Skeletal muscle cell (primary cell): ENCODE data around the gene SPACA5B.
"Not testable (repeated sequence)": the region's sequence is repeated elsewhere in the genome, so short reads cannot be mapped to it uniquely, and the experiment has no call there.

Experiments used
- DNase-seq: peaks from one replicate; pipeline ENCODE4 v3.0.0-alpha.2; 2010; ENCODE audit warnings: low read depth
- H3K4me3 ChIP-seq: 2 replicates; pipeline ENCODE4 v1.5.1; 2011; ENCODE audit warnings: low read depth, mild to moderate bottlenecking, control low read depth, low read length, moderate library complexity

The SPACA5B gene

DNA sequence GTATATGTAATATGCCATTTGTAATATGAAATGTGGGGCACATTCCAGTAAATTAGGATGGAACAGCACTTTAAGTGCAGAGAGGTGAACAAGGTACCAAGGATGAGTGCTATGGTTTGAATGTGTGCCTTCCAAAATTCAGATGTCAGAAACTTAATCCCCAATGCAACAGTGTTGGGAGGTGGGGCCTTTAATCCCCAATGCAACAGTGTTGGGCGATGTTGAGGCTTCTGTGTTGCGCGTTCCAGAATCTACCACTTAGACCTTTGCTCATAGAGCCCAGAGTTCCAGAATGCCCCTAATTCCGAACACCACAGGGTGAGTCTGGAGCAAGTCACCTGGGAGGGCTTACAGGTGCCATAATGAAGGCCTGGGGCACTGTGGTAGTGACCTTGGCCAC, at the start of gene SPACA5B:
TSS of gene SPACA5B (plus strand) at position 301 of the 400 bp plus-strand sequence. CDS start at position 363, 62 bp downstream.
- not testable (repeated sequence) for DNase-seq, H3K4me3 ChIP-seq

- H3K4me3 ChIP-seq, result no peak overlapping the region
- peak; percentile 0 for DNase-seq
Observed at GRCh38 chrX:48083212-48083611, 47.2 kb upstream of the SPACA5B start.

- H3K4me3 ChIP-seq, result no peak overlapping the region
- no peak for DNase-seq
Observed at GRCh38 chrX:48083706-48084105, 46.7 kb upstream of the SPACA5B start.

DNA sequence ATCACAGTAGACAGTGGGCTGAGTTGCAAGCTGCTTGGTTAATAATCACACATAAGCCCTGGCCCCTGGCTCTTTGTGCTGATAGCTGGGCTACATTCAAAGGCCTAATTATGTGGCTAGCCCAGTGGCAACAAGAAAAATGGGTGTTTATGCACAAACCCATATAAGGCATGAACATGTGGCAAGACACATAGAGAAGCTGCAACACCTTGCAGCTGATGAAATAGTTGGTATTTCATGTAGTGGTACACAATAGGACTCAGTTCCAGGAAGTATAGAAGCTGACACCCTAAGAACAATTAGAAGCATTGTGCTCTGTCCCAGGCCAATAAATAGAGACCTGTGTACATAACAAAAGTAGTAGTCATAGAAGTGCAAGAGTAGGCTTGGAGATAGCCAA, 44.3 kb upstream of the SPACA5B start:
- H3K4me3 ChIP-seq, result no peak overlapping the region
- DNase-seq, result no peak

GRCh38 chrX:48090123-48090522, 40.3 kb upstream of the SPACA5B start:
- DNase-seq, result no peak
- no peak overlapping the region for H3K4me3 ChIP-seq

- DNase-seq, H3K4me3 ChIP-seq: not testable (repeated sequence)
Observed at GRCh38 chrX:48092558-48092957, 37.9 kb upstream of the SPACA5B start.

- H3K4me3 ChIP-seq, result no peak overlapping the region
- DNase-seq, result no peak
Observed at GRCh38 chrX:48101443-48101842, 29.0 kb upstream of the SPACA5B start.

DNA sequence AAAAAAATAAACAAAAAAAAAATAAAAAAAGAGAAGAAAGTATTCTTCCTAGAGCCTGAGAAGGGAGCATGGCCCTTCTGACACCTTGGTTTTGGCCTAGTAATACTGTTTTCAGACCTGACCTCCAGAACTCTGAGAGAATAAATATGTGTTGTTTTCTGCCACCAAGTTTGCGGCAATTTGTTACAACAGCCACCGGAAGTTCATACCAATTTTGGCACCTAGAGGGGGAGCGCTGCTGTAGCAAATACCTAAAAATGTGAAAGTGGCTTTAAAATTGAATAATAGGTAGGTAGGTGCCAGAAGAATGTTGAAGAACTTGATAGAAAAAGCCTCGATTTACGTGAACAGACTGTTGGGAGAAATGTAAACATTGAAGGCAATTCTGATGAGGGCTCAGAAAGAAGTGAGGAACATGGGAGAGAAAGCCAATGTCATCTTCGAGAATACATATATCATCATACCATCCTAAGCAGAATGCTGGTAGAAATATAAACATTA, 27.5 kb upstream of the SPACA5B start:
- no peak for DNase-seq
- H3K4me3 ChIP-seq, result no peak overlapping the region

- no peak for DNase-seq
- no peak overlapping the region for H3K4me3 ChIP-seq
Observed at GRCh38 chrX:48107717-48108116, 22.7 kb upstream of the SPACA5B start.

GRCh38 chrX:48125286-48125685, 5.1 kb upstream of the SPACA5B start:
- not testable (repeated sequence) for DNase-seq, H3K4me3 ChIP-seq

GRCh38 chrX:48132308-48132844, 1.9 kb downstream of the SPACA5B start:
- not testable (repeated sequence) for H3K4me3 ChIP-seq, DNase-seq

- H3K4me3 ChIP-seq, DNase-seq: not testable (repeated sequence)
Observed at GRCh38 chrX:48139076-48139475, 8.7 kb downstream of the SPACA5B start.

DNA sequence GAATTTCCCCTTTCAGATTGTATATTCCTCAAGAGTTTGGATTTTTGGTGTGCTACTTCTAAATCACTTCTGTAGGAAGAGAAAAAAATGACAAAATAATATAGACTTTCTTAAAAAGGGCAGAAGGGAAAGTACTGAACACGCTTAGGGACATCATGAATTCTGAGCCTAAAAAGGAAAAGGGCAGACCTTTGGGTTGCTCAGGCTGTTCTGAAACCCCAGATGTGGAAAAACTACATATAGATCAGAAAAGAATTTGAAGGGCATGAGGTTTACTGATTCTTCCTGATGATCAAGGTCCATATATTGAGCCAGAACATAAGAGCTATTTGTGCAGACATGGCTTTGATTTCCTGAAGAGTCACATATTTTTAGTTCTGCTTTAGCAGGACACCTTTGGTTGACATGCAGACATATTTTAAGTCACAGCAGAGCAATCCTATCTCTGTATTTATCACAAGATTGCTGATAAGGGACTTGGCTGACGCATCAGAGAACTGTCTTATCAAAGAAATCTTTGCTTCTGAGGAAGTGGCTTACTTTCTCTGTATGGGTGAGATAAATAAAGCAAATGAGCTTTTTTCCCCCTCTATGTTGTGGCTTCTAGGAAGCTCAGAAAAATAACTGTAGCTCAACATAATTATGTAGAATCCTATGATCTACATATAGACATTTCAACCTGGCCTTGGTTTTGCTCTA, 11.5 kb downstream of the SPACA5B start:
- not testable (repeated sequence) for H3K4me3 ChIP-seq

DNA sequence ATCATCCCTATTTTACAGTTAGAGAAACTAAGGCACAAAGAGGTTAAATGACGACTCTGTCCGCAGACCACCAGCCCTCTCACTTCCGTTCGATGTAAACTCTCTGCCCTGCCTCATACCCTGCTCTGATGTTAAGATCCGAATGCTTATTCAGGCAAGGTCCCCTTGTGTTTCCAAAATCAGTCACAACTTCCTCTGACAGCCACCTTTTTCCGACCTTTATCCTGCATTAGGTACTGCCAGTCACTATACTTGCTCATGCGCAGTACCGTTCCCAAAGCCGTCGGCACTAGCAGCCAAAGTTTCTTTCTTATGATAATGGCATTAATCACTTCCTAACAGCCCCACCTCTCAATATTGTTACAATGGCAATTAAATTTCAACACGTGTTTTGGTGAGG, 12.3 kb downstream of the SPACA5B start:
- H3K4me3 ChIP-seq, DNase-seq: not testable (repeated sequence)

More for the DNA sequence above, 11.5 kb downstream of the SPACA5B start:
- DNase-seq, result not testable (repeated sequence)

DNA sequence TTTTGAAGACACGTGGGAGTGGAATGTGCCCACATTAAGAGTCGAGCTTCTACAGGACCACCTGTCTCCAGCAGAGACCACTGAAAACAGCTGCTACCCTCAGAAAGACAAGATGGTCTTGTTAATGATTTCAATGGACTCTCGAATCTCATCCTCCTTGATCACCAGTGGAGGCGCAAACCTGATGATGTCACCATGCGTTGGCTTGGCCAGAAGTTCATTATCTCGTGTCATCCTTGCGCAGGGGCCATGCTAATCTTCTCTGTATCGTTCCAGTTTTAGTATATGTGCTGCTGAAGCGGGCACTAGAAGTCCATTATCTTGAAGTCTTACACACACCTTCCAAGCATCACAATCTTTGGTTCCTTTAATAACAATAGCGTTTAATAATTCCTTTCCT, 23.3 kb downstream of the SPACA5B start:
- DNase-seq, result no peak
- H3K4me3 ChIP-seq, result no peak overlapping the region

DNA sequence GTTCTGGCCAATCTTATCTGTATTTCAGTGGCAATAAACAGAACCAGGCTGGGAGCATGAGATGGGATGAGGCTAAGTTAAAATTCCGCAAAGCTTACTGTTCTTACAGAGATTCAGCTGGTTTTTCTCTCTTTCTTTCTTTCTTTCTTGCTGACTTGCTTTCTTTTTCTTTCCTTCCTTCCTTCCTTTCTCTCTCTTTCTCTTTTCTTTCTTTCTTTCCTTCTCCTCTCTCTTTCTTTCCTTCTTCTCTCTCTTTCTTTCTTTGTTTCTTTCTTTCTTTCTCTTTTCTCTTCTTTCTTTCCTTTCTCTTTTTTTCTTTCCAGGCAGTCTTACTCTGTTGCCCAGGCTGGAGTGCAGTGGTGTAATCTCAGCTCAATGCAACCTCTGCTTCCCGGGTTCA, 24.4 kb downstream of the SPACA5B start:
- DNase-seq, result no peak
- H3K4me3 ChIP-seq, result no peak overlapping the region

DNA sequence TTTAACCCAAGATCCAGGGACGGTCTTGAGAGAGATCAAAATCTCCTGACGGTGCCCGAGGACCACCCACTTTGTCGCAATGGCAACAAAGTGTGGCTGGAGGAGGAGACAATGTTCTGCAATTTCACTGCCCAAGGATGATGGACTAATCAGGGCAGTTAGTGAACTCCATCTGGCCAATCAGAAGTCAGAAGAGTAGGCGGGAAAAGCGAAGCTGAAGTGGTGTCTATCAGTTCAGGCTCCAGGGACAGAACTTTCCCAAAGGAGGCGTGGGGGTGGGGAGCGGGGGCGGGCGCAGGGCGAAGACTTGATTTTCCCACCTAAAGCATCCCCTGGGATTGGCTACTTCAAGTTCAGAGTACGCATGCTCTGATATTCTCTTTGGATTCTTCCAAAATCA, 25.6 kb downstream of the SPACA5B start:
- DNase-seq, result no peak
- H3K4me3 ChIP-seq, result no peak overlapping the region

- no peak for DNase-seq
- H3K4me3 ChIP-seq, result no peak overlapping the region
Observed at GRCh38 chrX:48165241-48165640, 34.8 kb downstream of the SPACA5B start.

DNA sequence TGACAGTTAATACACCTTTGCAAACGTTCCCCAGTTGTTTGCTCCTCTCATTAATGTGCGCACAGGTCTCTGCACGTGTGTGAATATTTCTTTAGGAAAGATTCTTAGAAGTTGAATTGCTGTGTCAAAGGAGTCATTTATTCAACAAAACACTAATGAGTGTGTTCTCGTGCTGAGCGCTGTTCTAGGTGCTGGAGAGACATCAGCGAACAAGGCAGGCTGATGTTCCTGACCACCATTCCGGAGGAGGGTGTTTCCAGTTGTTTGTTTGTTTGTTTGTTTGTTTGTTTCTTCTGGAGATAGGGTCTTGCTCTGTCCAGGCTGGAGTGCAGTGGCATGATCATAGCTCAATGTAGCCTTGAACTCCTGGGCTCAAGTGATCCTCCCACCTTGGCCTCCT, 35.9 kb downstream of the SPACA5B start:
- not testable (repeated sequence) for DNase-seq, H3K4me3 ChIP-seq

DNA sequence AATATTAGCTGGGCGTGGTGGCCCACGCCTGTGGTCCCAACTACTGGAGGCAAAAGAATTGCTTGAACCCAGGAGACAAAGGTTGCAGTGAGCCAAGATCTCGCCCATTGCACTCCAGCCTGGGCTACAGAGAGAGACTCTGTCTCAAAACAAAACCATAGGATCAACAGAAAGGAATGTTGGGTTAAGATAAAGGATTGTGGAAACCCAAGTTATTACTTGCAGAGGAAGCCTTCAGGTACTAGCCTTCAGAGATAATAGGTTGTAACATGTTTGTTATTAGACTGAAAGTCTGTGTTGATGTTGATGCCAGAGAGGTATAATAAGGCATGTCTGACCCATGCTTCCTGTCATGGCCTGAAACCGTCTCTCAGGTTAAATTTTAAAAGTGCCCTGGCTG, 49.3 kb downstream of the SPACA5B start:
- DNase-seq, result no peak
- no peak overlapping the region for H3K4me3 ChIP-seq

DNA sequence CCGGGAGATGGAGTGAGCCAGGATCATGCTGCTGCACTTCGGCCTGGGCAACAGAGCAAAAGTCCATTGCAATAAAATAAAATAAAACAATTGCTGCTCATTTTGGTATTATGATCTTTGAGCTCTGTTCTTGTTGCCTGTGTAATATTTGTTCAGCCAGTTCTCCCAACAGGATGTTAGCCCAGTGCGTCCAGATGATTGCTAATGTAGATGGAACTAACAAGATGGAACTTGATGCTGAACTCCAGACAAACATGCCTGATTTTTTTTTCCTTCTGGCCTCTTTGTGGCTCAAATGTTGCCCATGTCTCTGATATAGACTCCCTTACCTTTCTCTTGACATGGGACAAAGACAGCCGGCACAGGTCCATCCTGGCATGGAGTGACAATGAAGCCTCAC, 50.4 kb downstream of the SPACA5B start:
- no peak for DNase-seq
- no peak overlapping the region for H3K4me3 ChIP-seq
